ENCODE results near the gene EIF1B.

Gene EIF1B

DNA sequence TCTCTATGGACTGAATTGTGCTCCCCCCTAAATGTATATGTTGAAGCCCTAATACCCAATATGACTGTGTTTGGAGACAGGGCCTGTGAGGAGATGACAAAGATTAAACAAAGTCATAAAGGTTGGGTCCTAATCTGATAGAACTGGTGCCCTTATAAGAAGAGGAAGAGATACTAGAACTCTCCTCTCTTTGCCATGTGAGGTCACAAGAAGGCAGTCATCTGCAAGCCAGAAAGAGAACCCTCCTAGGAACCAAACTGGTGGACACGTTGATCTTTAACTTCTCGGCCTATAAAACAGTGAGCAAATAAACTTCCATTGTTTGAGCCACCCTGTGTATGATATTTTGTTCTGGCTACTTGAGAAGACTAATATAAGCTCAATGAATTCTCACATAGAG lies 45.9 kb downstream of the EIF1B start:
- DNase-seq: no peak

DNA sequence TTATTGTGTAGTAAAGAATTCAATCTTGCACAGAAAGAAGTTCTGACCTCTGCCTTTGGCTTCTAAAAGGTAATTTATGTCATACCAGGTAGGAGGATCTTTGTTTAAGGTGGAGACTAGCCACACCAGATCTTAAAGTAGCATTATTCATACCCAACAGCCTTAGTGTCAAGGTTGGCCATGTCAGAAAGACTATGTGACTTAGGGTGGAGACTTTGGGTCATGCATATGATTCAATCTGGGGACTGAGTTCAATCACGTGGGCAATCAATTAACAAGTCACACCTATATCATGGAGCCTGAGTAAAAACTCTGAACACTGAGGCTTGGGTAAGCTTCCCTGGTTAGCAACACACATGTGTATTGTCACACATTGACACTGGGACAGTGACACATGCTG lies 48.9 kb downstream of the EIF1B start:
- DNase-seq: no peak

All from central memory CD4-positive, alpha-beta T cell (primary cell).